GM18867 (cell line): Measurements from ENCODE around the gene ARFGEF2.
"Not testable (repeated sequence)": the region's sequence is repeated elsewhere in the genome, so short reads cannot be mapped to it uniquely, and the experiment has no call there.

Experiments
- ATAC-seq: cut with Tn5 transposase; IDR thresholded peaks from one replicate; pipeline ENCODE4 v1.9.1; 2021; ENCODE audit warnings: mild to moderate bottlenecking, moderate library complexity; ENCODE audit not compliant: unreplicated experiment

Gene ARFGEF2

DNA sequence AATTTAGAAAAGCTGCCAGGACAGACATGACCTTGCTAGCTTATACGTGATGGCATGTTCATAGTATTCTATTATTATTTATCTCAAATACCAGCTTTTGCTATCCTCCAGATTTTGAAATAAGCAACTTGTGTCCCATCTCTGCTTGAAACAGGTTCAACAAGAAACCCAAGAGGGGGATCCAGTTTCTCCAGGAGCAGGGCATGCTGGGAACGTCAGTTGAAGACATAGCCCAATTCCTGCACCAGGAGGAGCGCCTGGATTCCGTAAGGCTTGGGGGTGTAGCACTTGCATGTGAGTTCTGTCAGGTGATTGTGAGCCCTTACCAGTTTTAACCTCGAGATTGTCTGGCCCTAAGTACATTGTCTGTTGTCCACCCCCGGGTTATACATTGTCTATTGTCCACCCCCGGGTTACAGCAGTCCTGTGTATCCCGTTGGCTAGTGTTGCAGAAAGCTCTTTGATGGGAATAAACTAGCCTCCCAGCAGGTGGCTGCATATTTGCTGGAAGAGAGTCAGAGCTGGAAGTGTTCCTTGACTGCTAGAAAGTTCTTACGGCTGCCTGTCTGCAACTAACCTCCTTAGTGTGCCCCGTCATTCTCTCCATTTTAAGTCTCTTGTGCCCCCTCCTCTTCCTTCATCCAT is 63.2 kb downstream of the ARFGEF2 start:
- no peak for ATAC-seq

GRCh38 chr20:48986899-48987298 is 65.4 kb downstream of the ARFGEF2 start:
- no peak for ATAC-seq

DNA sequence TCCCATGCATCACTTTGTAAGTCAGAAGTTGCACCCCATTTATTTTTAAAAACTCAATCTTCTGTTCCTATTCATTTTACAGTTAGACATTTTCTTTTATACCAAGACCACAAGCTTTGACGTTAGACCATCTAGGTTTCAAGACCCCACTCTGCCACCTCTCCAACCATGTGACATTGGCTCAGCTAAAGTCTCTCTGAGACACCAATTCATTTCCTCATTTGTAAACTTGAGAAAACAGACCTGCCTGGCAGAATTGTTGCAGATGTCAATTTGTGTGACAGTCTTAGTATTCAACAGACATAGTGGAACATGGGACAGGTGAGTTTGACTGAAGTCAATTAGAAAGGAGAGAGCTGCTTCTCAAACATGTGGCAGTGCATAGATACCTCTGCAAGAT is 69.0 kb downstream of the ARFGEF2 start:
- no peak for ATAC-seq

GRCh38 chr20:48995589-48995988 is 74.1 kb downstream of the ARFGEF2 start:
- no peak for ATAC-seq

DNA sequence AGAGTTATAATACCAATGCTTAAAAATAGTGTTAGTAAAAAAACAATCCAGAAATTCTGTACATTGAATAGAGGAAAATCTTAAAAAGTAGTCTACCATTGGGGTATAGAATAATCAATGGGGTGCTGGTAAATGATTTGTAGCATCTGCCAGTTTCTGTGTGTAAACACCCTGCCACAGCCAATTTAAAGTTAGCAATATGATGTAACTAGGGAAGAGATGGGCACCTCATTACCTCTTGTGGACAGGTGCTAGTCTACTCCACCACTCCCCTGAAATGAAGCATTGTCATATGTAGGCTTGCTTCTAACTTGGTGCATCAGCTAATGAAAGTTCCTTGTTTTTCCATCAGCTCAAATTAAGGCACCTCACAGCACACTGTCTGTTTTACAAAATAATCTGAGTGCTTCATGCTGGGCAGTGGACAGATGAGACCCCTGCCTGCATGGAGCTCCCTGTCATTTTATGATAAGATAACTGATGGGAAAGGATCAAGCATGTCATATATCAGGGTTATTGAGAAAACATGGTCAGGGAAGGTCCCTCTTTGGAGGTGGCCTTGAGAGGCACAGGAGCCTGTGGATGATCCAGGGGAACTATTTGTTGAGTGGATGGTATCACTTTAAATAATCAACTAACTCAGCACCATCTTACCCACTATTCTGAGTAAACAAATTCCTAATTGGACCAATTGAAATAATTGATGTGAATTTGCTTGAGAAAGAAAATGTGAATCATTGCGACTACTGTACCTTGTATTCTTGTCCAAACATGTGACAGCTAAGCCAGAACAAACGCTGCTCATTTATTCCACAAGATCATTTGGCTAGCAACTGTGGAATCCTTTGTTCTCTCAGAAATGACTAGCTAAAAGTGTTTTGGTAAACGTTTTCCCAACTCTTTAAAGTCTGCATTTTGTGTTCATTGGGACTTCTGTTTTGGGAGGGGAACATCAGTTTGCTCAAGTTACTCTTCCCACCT is 78.7 kb downstream of the ARFGEF2 start:
- no peak for ATAC-seq

DNA sequence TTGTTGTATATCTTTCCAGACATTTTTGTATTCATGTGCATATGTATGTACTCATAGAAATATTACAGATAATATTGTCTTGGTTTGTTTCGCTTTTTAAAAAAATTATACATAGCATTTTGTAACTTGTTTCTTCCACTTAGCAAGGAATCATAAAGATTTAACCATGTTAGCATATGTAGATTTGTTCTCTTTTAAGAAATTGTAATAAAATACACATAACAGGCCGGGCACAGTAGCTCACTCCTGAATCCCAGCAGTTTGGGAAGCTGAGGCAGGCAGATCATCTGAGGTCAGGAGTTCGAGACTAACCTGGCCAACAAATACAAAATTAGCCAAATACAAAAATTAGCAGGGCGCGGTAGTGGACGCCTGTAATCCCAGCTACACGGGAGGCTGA is 80.2 kb downstream of the ARFGEF2 start:
- ATAC-seq = no peak

DNA sequence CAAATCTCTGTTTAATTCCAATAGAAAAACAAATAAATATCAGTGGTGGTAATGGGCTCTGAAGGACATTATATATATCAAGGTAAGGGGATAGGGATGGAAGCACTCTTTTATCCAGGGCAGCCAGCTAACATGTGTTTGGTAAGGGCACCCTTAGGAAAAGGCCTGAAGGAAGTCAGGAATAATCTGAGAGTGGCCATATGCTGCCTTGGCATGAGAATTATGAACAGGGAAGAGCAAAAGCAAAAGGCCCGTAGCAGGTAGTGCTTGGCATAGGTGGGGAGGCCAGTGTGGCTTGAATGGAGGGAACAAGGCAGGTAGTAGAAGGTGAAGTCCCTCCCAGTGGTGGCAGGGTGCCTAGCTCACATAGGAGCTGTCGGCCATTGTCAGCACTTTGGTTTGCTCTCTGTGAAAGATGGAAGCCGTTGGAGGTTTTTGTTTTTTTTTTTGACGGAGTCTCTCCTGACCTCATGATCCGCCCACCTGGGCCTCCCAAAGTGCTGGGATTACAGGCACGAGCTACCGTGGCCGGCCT is 85.0 kb downstream of the ARFGEF2 start:
- no peak for ATAC-seq

DNA sequence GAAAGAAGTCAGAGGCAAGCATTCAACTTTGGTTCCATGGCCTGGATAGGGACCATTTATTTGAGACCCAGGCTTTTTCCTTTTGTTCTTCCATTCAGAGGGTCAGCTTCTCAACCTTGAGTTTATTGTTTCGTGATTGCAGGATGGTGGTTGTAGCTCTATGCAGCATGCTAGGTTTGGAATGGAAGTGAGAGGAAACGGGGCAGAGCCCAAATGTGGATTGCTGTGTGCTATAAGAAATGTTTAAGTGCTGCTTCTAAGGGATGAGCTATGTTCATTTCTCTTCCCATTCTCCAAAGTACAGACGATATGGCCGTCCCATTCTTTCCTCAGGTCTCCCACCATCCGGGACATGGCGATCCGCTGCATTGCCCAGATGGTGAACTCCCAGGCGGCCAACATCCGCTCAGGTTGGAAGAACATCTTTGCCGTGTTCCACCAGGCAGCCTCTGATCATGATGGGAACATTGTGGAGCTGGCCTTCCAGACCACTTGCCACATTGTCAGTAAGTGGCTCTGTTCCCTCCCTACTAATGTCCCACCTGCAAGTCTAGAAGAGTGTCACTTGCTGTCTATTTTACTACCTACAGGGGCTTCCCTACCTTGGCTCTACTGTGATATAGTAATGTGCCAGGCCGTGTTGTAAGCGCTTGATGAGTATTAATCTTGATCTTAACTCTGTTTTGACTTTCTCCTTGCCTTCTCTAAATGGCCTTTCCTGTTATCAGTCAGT is 88.6 kb downstream of the ARFGEF2 start:
- no peak for ATAC-seq

DNA sequence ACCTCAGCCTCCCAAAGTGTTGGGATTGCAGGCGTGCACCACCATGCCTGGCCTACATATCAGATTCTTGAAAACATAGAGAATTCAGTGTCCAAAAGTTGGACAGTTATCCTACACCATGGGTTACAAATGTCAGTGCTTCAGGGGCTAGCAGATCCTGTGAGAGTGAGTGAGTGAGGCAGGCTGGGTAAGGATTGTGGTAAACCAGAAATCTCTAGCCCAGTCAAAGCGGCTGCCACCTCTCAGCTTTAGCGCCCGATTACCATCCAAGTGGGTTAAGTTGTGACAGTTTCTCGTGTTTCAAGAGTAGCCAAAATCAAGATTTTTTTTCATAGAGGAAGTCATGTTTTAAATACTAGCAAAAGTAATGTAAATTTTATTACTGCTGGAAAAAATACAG is 102.7 kb downstream of the ARFGEF2 start:
- ATAC-seq = no peak

DNA sequence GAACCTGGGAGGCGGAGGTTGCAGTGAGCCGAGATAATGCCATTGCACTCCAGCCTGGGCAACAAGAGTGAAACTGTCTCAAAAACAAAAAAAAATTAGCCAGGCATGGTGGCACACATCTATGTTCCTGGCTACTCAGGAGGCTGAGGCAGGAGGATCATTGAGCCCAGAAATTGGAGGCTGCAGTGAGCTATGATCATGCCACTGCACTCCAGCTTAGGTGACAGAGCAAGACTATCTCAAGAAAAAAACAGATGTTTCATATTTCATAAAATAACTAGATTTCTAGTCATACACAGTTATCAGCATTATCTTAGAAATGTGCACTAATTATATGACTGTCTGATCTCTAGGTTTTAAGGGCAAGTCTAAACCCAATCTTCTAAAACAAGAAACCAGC is 106.7 kb downstream of the ARFGEF2 start:
- not testable (repeated sequence) for ATAC-seq

DNA sequence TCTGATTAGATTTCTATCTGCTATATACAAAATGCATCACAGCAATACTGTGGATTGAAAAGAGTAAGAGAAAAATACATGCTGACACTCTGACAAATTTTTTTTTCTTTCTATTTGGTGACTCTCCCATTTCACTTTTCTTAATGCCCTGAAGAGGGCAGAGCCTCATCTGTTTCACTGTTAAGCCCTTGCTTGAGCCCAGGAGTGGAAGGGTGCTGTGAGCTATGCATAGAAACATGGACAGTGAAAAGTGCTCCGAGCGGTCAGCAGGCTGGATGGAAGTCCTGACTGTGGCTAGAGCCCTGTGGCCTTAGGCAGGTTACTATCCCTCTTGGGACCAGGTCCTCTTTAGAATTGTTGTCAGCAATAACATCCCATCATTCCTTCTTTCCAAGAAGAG is 107.2 kb downstream of the ARFGEF2 start:
- ATAC-seq = no peak

DNA sequence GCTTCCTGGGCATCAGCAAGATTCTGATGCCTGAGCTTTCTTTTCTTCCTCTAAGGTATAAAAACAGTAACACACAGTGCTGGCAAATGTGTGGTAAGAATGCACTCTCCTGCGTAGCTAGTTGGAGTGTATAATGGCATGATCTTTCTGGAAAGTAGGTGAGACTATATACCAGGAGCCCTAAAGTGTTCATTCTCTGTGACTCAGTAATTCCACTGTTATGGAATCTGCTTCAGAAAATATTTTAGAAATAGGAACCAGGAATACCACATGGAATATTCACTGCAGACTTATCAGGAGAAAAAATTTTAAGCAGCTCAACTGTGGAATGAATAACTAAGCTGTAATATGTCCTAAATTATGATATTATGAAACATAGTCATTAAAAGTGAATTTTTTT is 107.7 kb downstream of the ARFGEF2 start:
- ATAC-seq = no peak

DNA sequence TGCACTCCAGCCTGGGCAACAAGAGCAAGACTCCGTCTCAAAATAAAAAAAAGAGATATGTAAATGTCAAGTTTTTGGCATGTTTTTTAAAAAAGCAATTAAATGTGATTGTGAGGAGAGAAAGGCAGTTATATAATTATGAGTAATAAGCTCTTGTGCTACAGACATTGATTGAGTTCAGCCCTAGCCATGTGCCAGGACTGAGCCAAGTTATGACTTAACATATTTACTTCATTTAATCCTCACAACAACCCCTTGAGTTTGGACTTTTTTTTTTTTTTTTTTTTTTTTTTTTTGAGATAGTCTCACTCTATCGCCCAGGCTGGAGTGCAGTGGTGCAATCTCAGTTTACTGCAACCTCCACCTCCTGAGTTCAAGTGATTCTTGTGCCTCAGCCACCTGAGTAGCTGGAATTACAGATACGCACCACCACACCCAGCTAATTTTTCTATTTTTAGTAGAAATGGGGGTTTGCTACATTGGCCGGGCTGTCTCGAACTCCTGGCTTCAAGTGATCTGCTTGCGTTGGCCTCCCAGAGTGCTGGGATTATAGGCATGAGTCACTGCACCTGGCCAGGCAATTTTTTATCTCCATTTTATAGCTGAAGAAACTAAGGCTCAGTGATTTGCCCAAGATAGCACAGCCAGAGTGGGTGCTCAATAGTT is 109.6 kb downstream of the ARFGEF2 start:
- no peak for ATAC-seq

GRCh38 chr20:49032455-49032854 is 110.9 kb downstream of the ARFGEF2 start:
- ATAC-seq = no peak

GRCh38 chr20:49034070-49034732 is 112.7 kb downstream of the ARFGEF2 start:
- ATAC-seq = no peak

- no peak for ATAC-seq
These were observed 116.5 kb downstream of the ARFGEF2 start for GRCh38 chr20:49037962-49038387.

DNA sequence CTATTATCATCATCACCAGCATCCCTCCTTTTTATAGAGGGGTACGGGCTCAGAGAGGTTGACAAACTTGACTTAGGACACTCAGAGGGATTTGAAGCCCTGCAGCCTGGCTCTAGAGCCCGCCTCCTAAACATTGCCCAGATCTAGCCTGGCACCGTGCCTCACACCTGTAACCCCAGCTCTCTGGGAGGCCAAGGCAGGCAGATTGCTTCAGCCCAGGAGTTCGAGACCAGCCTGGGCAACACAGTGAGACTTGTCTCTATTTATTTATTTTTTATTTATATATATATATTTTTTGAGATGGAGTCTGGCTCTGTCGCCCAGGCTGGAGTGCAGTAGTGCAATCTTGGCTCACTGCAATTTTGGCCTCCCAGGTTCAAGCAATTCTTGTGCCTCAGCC is 118.3 kb downstream of the ARFGEF2 start:
- ATAC-seq = no peak

- no peak for ATAC-seq
These were observed 121.5 kb downstream of the ARFGEF2 start for GRCh38 chr20:49043000-49043399.

GRCh38 chr20:49045440-49046086 is 124.1 kb downstream of the ARFGEF2 start:
- no peak for ATAC-seq
